A172 (cell line): ENCODE results near the gene MRPS14. TPM values are rescaled to one million over a fixed set of nuclear protein-coding genes. Genes with fewer than 3 reads are reported as not detected.
"Not testable (repeated sequence)": the region's sequence is repeated elsewhere in the genome, so short reads cannot be mapped to it uniquely, and the experiment has no call there.

Source experiments
- DNase-seq: peaks from one replicate; pipeline ENCODE4 v3.0.0-alpha.2; 2015; ENCODE audit warnings: low spot score
- total RNA-seq: library from RNA; depleted of rRNA; stranded (reverse); fragments of >200 nt; shearing (Covaris generic); gene quantifications from 2 replicates; pipeline ENCODE4 v1.2.3, GENCODE V29; 2014; rRNA removed

MRPS14 gene
- 39.3 and 42.3 TPM in 2 replicates for total RNA-seq

- peak; percentile 99 for DNase-seq
These were observed at the start of gene MRPS14 for GRCh38 chr1:175023043-175023921. TSS of gene MRPS14 (minus strand) at chr1:175023425. CDS start at chr1:175023408, 17 bp downstream.

GRCh38 chr1:175072099-175072951 is 49.1 kb upstream of the MRPS14 start:
- DNase-seq, result peak; percentile 57

- no peak for DNase-seq
These were observed 48.2 kb upstream of the MRPS14 start for GRCh38 chr1:175071276-175071943.

- DNase-seq, result no peak
These were observed 47.6 kb upstream of the MRPS14 start for GRCh38 chr1:175070818-175071217.

- no peak for DNase-seq
These were observed 44.3 kb upstream of the MRPS14 start, which contains the start of gene TNN for GRCh38 chr1:175067362-175068106. TSS of gene TNN (plus strand) at chr1:175067833. CDS start at chr1:175077419, 9,586 bp downstream.

- no peak for DNase-seq
These were observed 39.6 kb upstream of the MRPS14 start for GRCh38 chr1:175062858-175063257.

GRCh38 chr1:175062339-175062738 is 39.1 kb upstream of the MRPS14 start:
- no peak for DNase-seq

- DNase-seq, result no peak
These were observed 31.5 kb upstream of the MRPS14 start for GRCh38 chr1:175054736-175055135.

GRCh38 chr1:175050992-175051391 is 27.8 kb upstream of the MRPS14 start:
- no peak for DNase-seq

- no peak for DNase-seq
These were observed 22.3 kb upstream of the MRPS14 start for GRCh38 chr1:175045519-175045918.

GRCh38 chr1:175045097-175045496 is 21.9 kb upstream of the MRPS14 start:
- no peak for DNase-seq

- not testable (repeated sequence) for DNase-seq
These were observed 21.4 kb upstream of the MRPS14 start for GRCh38 chr1:175044591-175044990.

GRCh38 chr1:175043824-175044223 is 20.6 kb upstream of the MRPS14 start:
- no peak for DNase-seq

GRCh38 chr1:175042650-175043049 is 19.4 kb upstream of the MRPS14 start:
- no peak for DNase-seq

GRCh38 chr1:175040324-175040879 is 17.2 kb upstream of the MRPS14 start:
- no peak for DNase-seq

GRCh38 chr1:175037416-175037815 is 14.2 kb upstream of the MRPS14 start:
- no peak for DNase-seq

- no peak for DNase-seq
These were observed 13.3 kb upstream of the MRPS14 start for GRCh38 chr1:175036476-175036875.

- no peak for DNase-seq
These were observed 12.6 kb upstream of the MRPS14 start for GRCh38 chr1:175035865-175036264.

- DNase-seq, result no peak
These were observed 11.6 kb upstream of the MRPS14 start for GRCh38 chr1:175034775-175035174.

GRCh38 chr1:175033953-175034352 is 10.7 kb upstream of the MRPS14 start:
- no peak for DNase-seq

- no peak for DNase-seq
These were observed 1.5 kb upstream of the MRPS14 start for GRCh38 chr1:175024773-175025172.
